CD14-positive monocyte (primary cell): ENCODE results near the gene CASP3. TPM values are rescaled to one million over a fixed set of nuclear protein-coding genes. Genes with fewer than 3 reads are reported as not detected.

Source experiments
- DNase-seq, 3 donors: peaks; one replicate each; pipeline ENCODE4 v3.0.0-alpha.2; 2011 to 2022
- H2AFZ ChIP-seq: 2 replicates; pipeline ENCODE4 v1.6.0; 2012; ENCODE audit warnings: mild to moderate bottlenecking, low read depth, low read length, inconsistent platforms; ENCODE audit not compliant: insufficient read depth, poor library complexity, severe bottlenecking
- H3K27ac ChIP-seq, 2 donors: 1 replicate in 1 of 2; 2 replicates in 1 of 2; pipeline ENCODE4 v1.5.1; 2012 to 2013; ENCODE audit warnings: low read length in 2 of 2, control low read depth in 1 of 2, inconsistent platforms in 1 of 2, low read depth in 1 of 2, mild to moderate bottlenecking in 1 of 2
- H3K27me3 ChIP-seq, 2 donors: one replicate each; pipeline versions ENCODE4 v1.6.0 to v1.6.1; 2011 to 2013; ENCODE audit warnings: low read length in 2 of 2; ENCODE audit not compliant: control insufficient read depth in 2 of 2, insufficient read depth in 2 of 2
- H3K36me3 ChIP-seq, 2 donors: replicated peaks in 1 of 2; 1 replicate in 1 of 2; 2 replicates in 1 of 2; pipeline versions ENCODE4 v1.5.1 to v1.6.1; 2012 to 2013; ENCODE audit warnings: low read length in 2 of 2, control low read depth in 1 of 2, inconsistent platforms in 1 of 2, mild to moderate bottlenecking in 1 of 2; ENCODE audit not compliant: insufficient read depth in 2 of 2, control insufficient read depth in 1 of 2
- H3K4me1 ChIP-seq, 2 donors: 1 replicate in 1 of 2; 2 replicates in 1 of 2; pipeline versions ENCODE4 v1.5.1 to v1.6.1; 2012 to 2013; ENCODE audit warnings: low read length in 2 of 2, control low read depth in 1 of 2, inconsistent platforms in 1 of 2, mild to moderate bottlenecking in 1 of 2, moderate library complexity in 1 of 2; ENCODE audit not compliant: insufficient read depth in 2 of 2, control insufficient read depth in 1 of 2
- H3K4me2 ChIP-seq: replicated peaks from 2 replicates; pipeline ENCODE3; 2012; ENCODE audit warnings: low read length, moderate library complexity, mild to moderate bottlenecking; ENCODE audit not compliant: poor library complexity, severe bottlenecking; ENCODE audit errors: extremely low read depth
- H3K4me3 ChIP-seq, 3 experiments: fragments of 200-600 bp in 1 of 3; sonication (generic) in 1 of 3; replicated peaks in 1 of 3; 1 replicate in 2 of 3; 2 replicates in 1 of 3; pipeline ENCODE4 v1.5.1; 2011 to 2013; ENCODE audit warnings: low read length in 3 of 3, mild to moderate bottlenecking in 3 of 3, control low read depth in 2 of 3, low read depth in 2 of 3, inconsistent platforms in 1 of 3, moderate library complexity in 1 of 3
- H3K79me2 ChIP-seq: 2 replicates; pipeline ENCODE4 v1.6.0; 2012; ENCODE audit warnings: mild to moderate bottlenecking, control low read depth, inconsistent platforms, low read length, moderate library complexity; ENCODE audit not compliant: insufficient read depth
- H3K9ac ChIP-seq: 2 replicates; pipeline ENCODE4 v1.6.0; 2017; ENCODE audit warnings: low read length, mild to moderate bottlenecking; ENCODE audit not compliant: insufficient read depth, poor library complexity, severe bottlenecking
- H3K9me3 ChIP-seq, 2 donors: replicated peaks in 1 of 2; 1 replicate in 1 of 2; 2 replicates in 1 of 2; pipeline versions ENCODE4 v1.5.1 to v1.6.1; 2012 to 2013; ENCODE audit warnings: low read length in 2 of 2, control low read depth in 1 of 2; ENCODE audit not compliant: control insufficient read depth in 1 of 2, insufficient read depth in 1 of 2
- H4K20me1 ChIP-seq: 2 replicates; pipeline ENCODE4 v1.6.0; 2012; ENCODE audit warnings: mild to moderate bottlenecking, low read length, control low read depth, moderate library complexity; ENCODE audit not compliant: insufficient read depth
- H3K27ac Mint-ChIP-seq, 7 donors: one replicate each; pipeline ENCODE4 v1.8.0; 2020; ENCODE audit warnings: mild to moderate bottlenecking in 7 of 7, mixed read lengths in 7 of 7, moderate library complexity in 6 of 7, inconsistent platforms in 2 of 7
- H3K27me3 Mint-ChIP-seq, 3 donors: one replicate each; pipeline ENCODE4 v1.8.0; 2021 to 2022; ENCODE audit warnings: low read depth in 3 of 3, mild to moderate bottlenecking in 3 of 3, mixed read lengths in 3 of 3, moderate library complexity in 3 of 3, inconsistent platforms in 1 of 3
- H3K36me3 Mint-ChIP-seq, 2 donors: one replicate each; pipeline ENCODE4 v1.8.0; 2020; ENCODE audit warnings: mixed read lengths in 2 of 2, inconsistent platforms in 1 of 2, mild to moderate bottlenecking in 1 of 2
- H3K4me1 Mint-ChIP-seq: one replicate; pipeline ENCODE4 v1.8.0; 2020; ENCODE audit warnings: mild to moderate bottlenecking, mixed read lengths
- H3K4me3 Mint-ChIP-seq, 2 donors: one replicate each; pipeline ENCODE4 v1.8.0; 2020; ENCODE audit warnings: mild to moderate bottlenecking in 2 of 2, mixed read lengths in 2 of 2, moderate library complexity in 1 of 2
- H3K9me3 Mint-ChIP-seq, 7 donors: one replicate each; pipeline ENCODE4 v1.8.0; 2020 to 2022; ENCODE audit warnings: mixed read lengths in 7 of 7, mild to moderate bottlenecking in 6 of 7, moderate library complexity in 6 of 7, inconsistent platforms in 2 of 7
- CTCF ChIP-seq: fragments of 200-600 bp; IDR thresholded peaks from one replicate; pipeline ENCODE4 v1.8.0; 2022; ENCODE audit warnings: antibody characterized with exemption, mild to moderate bottlenecking
- WGBS: methylation state at CpG from one replicate; pipeline ENCODE4 v1.1.5; 2013; ENCODE audit warnings: missing lambda C conversion rate; ENCODE audit not compliant: insufficient coverage; 5-methylcytosine and 5-hydroxymethylcytosine counted together
- intact Hi-C, 2 donors: fragments of 100-400 bp; cut with micrococcal nuclease; formaldehyde crosslinking; loops; one replicate each; pipeline versions ENCODE4 v1.15.0 to v1.15.1; 2023
- polyA plus RNA-seq, 3 donors: library from polyadenylated mRNA; depleted of rRNA in 1 of 3; unstranded in 2 of 3; stranded (reverse) in 1 of 3; fragments of 300-500 nt in 2 of 3; fragments of >200 nt in 1 of 3; fragmentation: Illumina TruSeq in 2 of 3; gene quantifications; 1 replicate in 2 of 3; 2 replicates in 1 of 3; pipeline ENCODE4 v1.2.3, GENCODE V29; 2012 to 2021

Gene CASP3
- polyA plus RNA-seq, 3 donors = 6.7 to 11.3 (median 11.1) TPM

DNA sequence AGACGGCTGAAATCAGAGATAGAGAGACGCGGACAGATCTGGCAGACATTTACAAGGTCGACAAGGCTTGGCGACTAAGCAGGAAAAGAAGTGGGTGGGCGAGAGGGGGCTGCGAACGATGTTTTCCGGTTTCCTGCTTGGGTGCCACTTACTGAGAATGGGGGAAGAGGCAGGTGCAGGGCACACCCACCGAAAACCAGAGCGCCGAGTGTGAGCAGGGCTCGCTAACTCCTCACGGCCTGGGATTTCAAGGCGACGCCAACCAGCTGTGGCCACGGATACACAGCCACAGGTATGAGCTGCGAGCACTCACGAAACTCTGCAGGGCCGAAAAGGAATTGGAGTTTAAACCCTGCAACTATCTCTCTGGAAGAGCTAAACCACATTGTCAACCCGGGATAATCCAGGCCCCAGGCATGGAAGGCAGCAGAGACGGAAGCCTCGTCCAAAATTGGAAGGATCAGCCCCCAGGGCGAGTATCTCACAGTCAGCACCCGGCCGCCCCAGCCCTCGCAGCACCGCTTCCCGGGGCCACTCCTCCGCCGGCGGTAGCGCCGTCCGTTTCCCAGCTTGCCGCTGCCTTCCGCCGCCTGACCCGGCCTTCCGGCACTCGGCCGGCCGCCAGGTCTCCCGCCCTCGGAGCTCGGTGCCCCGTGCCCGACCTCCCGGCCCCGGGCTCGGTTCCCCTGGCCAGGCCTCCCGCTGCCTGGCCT, 778 bp downstream of the CASP3 start:
- Mint-ChIP-seq H3K4me1 (peaks cover 46% of the 10 kb centered on the region), H3K27ac (peak overlapping the region; percentile 87 to 94 (median 89)), H3K36me3 (peaks cover 21% of the 10 kb centered on the region in 2 donors), H3K9me3 (no peaks in the 10 kb centered on the region), H3K4me3 (peak overlapping the region; percentile 89 to 94), H3K27me3 (peaks cover 0 to 1% (median 0%) of the 10 kb centered on the region in 3 donors)
- WGBS = under 1% methylated on average over 50 of the region's 52 CpGs
- Histone ChIP-seq H3K27ac (peak overlapping the region; percentile 72 to 88), H3K9me3 (no peaks in the 10 kb centered on the region), H3K4me2 (peak overlapping the region; percentile 98), H3K4me1 (peaks cover 21 to 41% of the 10 kb centered on the region in 2 donors), H3K79me2 (peaks cover 77% of the 10 kb centered on the region), H3K27me3 (no peaks in the 10 kb centered on the region), H3K9ac (peak overlapping the region; percentile 94), H3K4me3 (peak overlapping the region; percentile 73 to 91 (median 76)), H3K36me3 (peaks cover 9 to 27% of the 10 kb centered on the region in 2 donors), H2AFZ (peak overlapping the region; percentile 82), H4K20me1 (peaks cover 33% of the 10 kb centered on the region)
- peak in 2 of 3 donors; percentile 38 to 39 for DNase-seq
- no peak for TF ChIP-seq CTCF
- intact Hi-C loops = loop anchor here (5.0 to 10.0 kb wide), 2 partner anchors 84 to 384 kb away; partner anchors contain the start of gene CENPU (in 2 of the 2)

- Mint-ChIP-seq H3K36me3 (peaks cover 21% of the 10 kb centered on the region in 2 donors), H3K4me1 (peaks cover 46% of the 10 kb centered on the region), H3K4me3 (peak overlapping the region; percentile 89 to 94), H3K9me3 (no peaks in the 10 kb centered on the region), H3K27ac (peak overlapping the region; percentile 87 to 94 (median 89)), H3K27me3 (peaks cover 0 to 1% (median 0%) of the 10 kb centered on the region in 3 donors)
- H3K4me3 ChIP-seq = peak overlapping the region; percentile 73 to 91 (median 76)
- peaks cover 21 to 41% of the 10 kb centered on the region in 2 donors for H3K4me1 ChIP-seq
- no peaks in the 10 kb centered on the region for H3K27me3 ChIP-seq
- intact Hi-C loops = loop anchor here (5.0 to 10.0 kb wide), 2 partner anchors 84 to 383 kb away; partner anchors contain the start of gene CENPU (in 2 of the 2)
- peak overlapping the region; percentile 63 to 88 for H3K27ac ChIP-seq
- no CpG with 5 or more reads among the region's 6 CpGs for WGBS
- TF ChIP-seq CTCF = no peak
- H3K4me2 ChIP-seq = peak overlapping the region; percentile 98
- H4K20me1 ChIP-seq = peaks cover 37% of the 10 kb centered on the region
- H3K9ac ChIP-seq = peak overlapping the region; percentile 94
- H2AFZ ChIP-seq = peak overlapping the region; percentile 82
- H3K79me2 ChIP-seq = peaks cover 78% of the 10 kb centered on the region
- DNase-seq = no peak
- H3K36me3 ChIP-seq = peaks cover 9 to 27% of the 10 kb centered on the region in 2 donors
- H3K9me3 ChIP-seq = no peaks in the 10 kb centered on the region
These were observed 1.3 kb downstream of the CASP3 start for GRCh38 chr4:184648054-184648312.
